H1 (cell line): ENCODE results near the gene CHTF8. TPM values are rescaled to one million over a fixed set of nuclear protein-coding genes. Genes with fewer than 3 reads are reported as not detected.

ENCODE experiments used
- CTCF ChIA-PET: fragments of 300-600 bp; sonication (Branson Sonifier 250); formaldehyde crosslinking; loops from one replicate; lab custom pipeline; 2021; ENCODE audit not compliant: partially characterized antibody; lab: Charles Lee
- POLR2A ChIA-PET: fragments of 300-600 bp; sonication (Branson Sonifier 250); formaldehyde crosslinking; loops from one replicate; lab custom pipeline; 2021; ENCODE audit warnings: inconsistent platforms; ENCODE audit not compliant: partially characterized antibody; lab: Charles Lee
- DNase-seq, 2 experiments: peaks; one replicate each; pipeline versions ENCODE4 v3.0.0 to v3.0.0-alpha.2; 2010 to 2022; ENCODE audit warnings: low spot score in 2 of 2, low read depth in 1 of 2, mixed read lengths in 1 of 2
- FAIRE-seq: peaks from 2 replicates; lab custom pipeline; 2011; peaks lifted over from hg19 to GRCh38; lab: Jason Lieb, UNC
- H2AFZ ChIP-seq: 2 replicates; pipeline ENCODE4 v1.8.1; 2012; ENCODE audit warnings: low read length, inconsistent platforms
- H2AK5ac ChIP-seq: 2 replicates; pipeline ENCODE4 v1.6.1; 2013; ENCODE audit warnings: low read depth, low read length
- H2BK120ac ChIP-seq: replicated peaks from 2 replicates; pipeline ENCODE3; 2013; ENCODE audit warnings: low read depth, low read length, inconsistent platforms
- H2BK12ac ChIP-seq: 2 replicates; pipeline ENCODE4 v1.6.1; 2013; ENCODE audit warnings: low read depth, low read length
- H2BK15ac ChIP-seq: 2 replicates; pipeline ENCODE4 v1.6.1; 2013; ENCODE audit warnings: low read length
- H2BK20ac ChIP-seq: 2 replicates; pipeline ENCODE4 v1.6.1; 2013; ENCODE audit warnings: low read length
- H2BK5ac ChIP-seq: 2 replicates; pipeline ENCODE4 v1.6.1; 2013; ENCODE audit warnings: low read depth, low read length
- H3K14ac ChIP-seq: 2 replicates; pipeline ENCODE4 v1.6.1; 2013; ENCODE audit warnings: inconsistent platforms; ENCODE audit not compliant: insufficient read length
- H3K18ac ChIP-seq: 2 replicates; pipeline ENCODE4 v1.6.1; 2013; ENCODE audit warnings: low read length; ENCODE audit errors: extremely low read depth
- H3K23ac ChIP-seq: 2 replicates; pipeline ENCODE4 v1.6.1; 2013; ENCODE audit warnings: inconsistent platforms; ENCODE audit not compliant: insufficient read length
- H3K23me2 ChIP-seq: 2 replicates; pipeline ENCODE4 v1.6.1; 2013; ENCODE audit warnings: low read depth, low read length
- H3K27ac ChIP-seq: 2 replicates; pipeline ENCODE4 v1.6.1; 2011; ENCODE audit warnings: low read depth, low read length, inconsistent platforms
- H3K27me3 ChIP-seq, 4 experiments: replicated peaks in 1 of 4; 1 replicate in 1 of 4; 2 replicates in 3 of 4; pipeline versions ENCODE4 v1.6.1 to v1.8.1; 2011 to 2013; ENCODE audit warnings: low read length in 3 of 4, mild to moderate bottlenecking in 3 of 4, inconsistent platforms in 2 of 4, mixed read lengths in 2 of 4, moderate library complexity in 1 of 4; ENCODE audit not compliant: control insufficient read depth in 3 of 4, insufficient read depth in 3 of 4; ENCODE audit errors: extremely low read depth in 1 of 4
- H3K36me3 ChIP-seq, 4 experiments: 2 replicates each; pipeline versions ENCODE4 v1.6.1 to v1.8.1; 2011 to 2013; ENCODE audit warnings: mild to moderate bottlenecking in 4 of 4, low read length in 3 of 4, moderate library complexity in 2 of 4, control low read depth in 1 of 4, inconsistent platforms in 1 of 4; ENCODE audit not compliant: insufficient read depth in 4 of 4, control insufficient read depth in 2 of 4
- H3K4ac ChIP-seq: replicated peaks from 2 replicates; pipeline ENCODE3; 2013; ENCODE audit warnings: low read length, low read depth, mixed read lengths, inconsistent platforms; ENCODE audit not compliant: insufficient read length
- H3K4me1 ChIP-seq, 4 experiments: replicated peaks in 1 of 4; 1 replicate in 1 of 4; 2 replicates in 3 of 4; pipeline versions ENCODE4 v1.6.1 to v1.8.1; 2011 to 2013; ENCODE audit warnings: low read length in 3 of 4, inconsistent platforms in 2 of 4, mixed read lengths in 1 of 4; ENCODE audit not compliant: insufficient read depth in 4 of 4, control insufficient read depth in 3 of 4
- H3K4me2 ChIP-seq, 2 experiments: 2 replicates each; pipeline versions ENCODE4 v1.6.1 to v1.8.1; 2011 to 2013; ENCODE audit warnings: low read depth in 2 of 2, low read length in 2 of 2, control low read depth in 1 of 2, inconsistent platforms in 1 of 2, mild to moderate bottlenecking in 1 of 2; ENCODE audit not compliant: insufficient read depth in 1 of 2
- H3K4me3 ChIP-seq, 4 experiments: fragments of 200-600, 300-600 bp in 1 of 4; sonication (generic), shearing (Covaris generic), sonication (Bioruptor Twin) in 1 of 4; 2 replicates each; pipeline versions ENCODE4 v1.5.1 to v1.8.1; 2011 to 2016; ENCODE audit warnings: low read length in 4 of 4, low read depth in 3 of 4, control low read depth in 2 of 4, inconsistent platforms in 2 of 4, mild to moderate bottlenecking in 2 of 4, mixed read lengths in 1 of 4, moderate library complexity in 1 of 4; ENCODE audit not compliant: insufficient read depth in 2 of 4; ENCODE audit errors: extremely low read depth in 1 of 4
- H3K56ac ChIP-seq: replicated peaks from 2 replicates; pipeline ENCODE3; 2013; ENCODE audit warnings: low read depth, mild to moderate bottlenecking, mixed read lengths, low read length, inconsistent platforms; ENCODE audit not compliant: insufficient read length
- H3K79me1 ChIP-seq: 2 replicates; pipeline ENCODE4 v1.6.1; 2013; ENCODE audit warnings: low read depth, low read length, control low read depth
- H3K79me2 ChIP-seq, 2 experiments: 2 replicates each; pipeline versions ENCODE4 v1.6.1 to v1.8.1; 2012 to 2013; ENCODE audit warnings: low read length in 2 of 2, mild to moderate bottlenecking in 2 of 2, inconsistent platforms in 1 of 2; ENCODE audit not compliant: insufficient read depth in 2 of 2, control insufficient read depth in 1 of 2
- H3K9ac ChIP-seq, 4 experiments: replicated peaks in 1 of 4; 1 replicate in 1 of 4; 2 replicates in 3 of 4; pipeline versions ENCODE4 v1.6.1 to v1.8.1; 2011 to 2013; ENCODE audit warnings: low read depth in 3 of 4, low read length in 3 of 4, control low read depth in 2 of 4, mild to moderate bottlenecking in 2 of 4, moderate library complexity in 2 of 4, inconsistent platforms in 1 of 4; ENCODE audit errors: extremely low read depth in 1 of 4
- H3K9me3 ChIP-seq, 2 experiments: 2 replicates each; pipeline versions ENCODE4 v1.6.1 to v1.8.1; 2012 to 2013; ENCODE audit warnings: mild to moderate bottlenecking in 2 of 2, moderate library complexity in 2 of 2, control low read depth in 1 of 2, inconsistent platforms in 1 of 2, low read depth in 1 of 2, low read length in 1 of 2, mixed read lengths in 1 of 2; ENCODE audit not compliant: insufficient read depth in 2 of 2
- H4K20me1 ChIP-seq, 2 experiments: replicated peaks in 1 of 2; 2 replicates each; pipeline versions ENCODE3 to v1.8.1; 2011 to 2013; ENCODE audit warnings: inconsistent platforms in 2 of 2, low read length in 2 of 2, mild to moderate bottlenecking in 1 of 2; ENCODE audit not compliant: insufficient read depth in 2 of 2, control insufficient read depth in 1 of 2
- H4K5ac ChIP-seq: 2 replicates; pipeline ENCODE4 v1.6.1; 2013; ENCODE audit warnings: low read length, low read depth, mixed read lengths, inconsistent platforms; ENCODE audit not compliant: insufficient read length
- H4K8ac ChIP-seq: 2 replicates; pipeline ENCODE4 v1.8.0; 2013; ENCODE audit warnings: mild to moderate bottlenecking, moderate library complexity, low read length, inconsistent platforms; ENCODE audit not compliant: insufficient read depth; ENCODE audit errors: extremely low read depth
- H4K91ac ChIP-seq: replicated peaks from 2 replicates; pipeline ENCODE3; 2013; ENCODE audit warnings: low read length, mixed read lengths, inconsistent platforms; ENCODE audit not compliant: insufficient read length
- ASH2L ChIP-seq: fragments of 200-600, 300-600 bp; sonication (generic); IDR thresholded peaks from one replicate; pipeline ENCODE4 v1.7.1; 2017; ENCODE audit warnings: low read length
- BCL11A ChIP-seq, 2 experiments: IDR thresholded peaks; one replicate each; pipeline ENCODE4 v1.6.1; 2011; ENCODE audit warnings: low read depth in 2 of 2, low read length in 2 of 2, mild to moderate bottlenecking in 2 of 2
- KDM4A ChIP-seq: IDR thresholded peaks from one replicate; pipeline ENCODE4 v1.7.1; 2012; ENCODE audit warnings: low read depth, mild to moderate bottlenecking, moderate library complexity, low read length, inconsistent platforms; ENCODE audit not compliant: severe bottlenecking
- NANOG ChIP-seq: IDR thresholded peaks from 2 replicates; pipeline ENCODE4 v1.6.1; 2011; ENCODE audit warnings: low read length, low read depth, mild to moderate bottlenecking, inconsistent platforms; ENCODE audit not compliant: insufficient read depth, poor library complexity, severe bottlenecking
- POLR2A ChIP-seq, 2 experiments: IDR thresholded peaks; 1 replicate in 1 of 2; 2 replicates in 1 of 2; pipeline ENCODE4 v1.6.1; 2011; ENCODE audit warnings: low read depth in 2 of 2, low read length in 2 of 2, mild to moderate bottlenecking in 2 of 2; ENCODE audit errors: control extremely low read depth in 1 of 2
- POU5F1 ChIP-seq: IDR thresholded peaks from 2 replicates; pipeline ENCODE4 v1.6.1; 2011; ENCODE audit warnings: low read depth, mild to moderate bottlenecking, low read length, moderate library complexity
- RFX5 ChIP-seq: IDR thresholded peaks from 2 replicates; pipeline ENCODE4 v1.6.1; 2011; ENCODE audit warnings: low read depth, low read length, improper control_type of control experiment, borderline replicate concordance
- SIN3A ChIP-seq, 2 experiments: IDR thresholded peaks in 1 of 2; conservative IDR thresholded peaks in 1 of 2; 2 replicates each; pipeline ENCODE4 v1.6.1; 2011 to 2012; ENCODE audit warnings: low read length in 2 of 2, improper control_type of control experiment in 1 of 2, low read depth in 1 of 2, mild to moderate bottlenecking in 1 of 2
- SIRT6 ChIP-seq: IDR thresholded peaks from one replicate; pipeline ENCODE4 v1.7.1; 2012; ENCODE audit warnings: low read length, inconsistent platforms
- TBP ChIP-seq: IDR thresholded peaks from 2 replicates; pipeline ENCODE4 v1.6.1; 2011; ENCODE audit warnings: low read depth, low read length, improper control_type of control experiment
- WGBS, 2 experiments: shearing (Covaris generic) in 1 of 2; methylation state at CpG; one replicate each; pipeline versions ENCODE4 v1.1.6 to v1.1.7; 2013 to 2015; ENCODE audit warnings: low lambda C conversion rate in 2 of 2, mixed read lengths in 2 of 2, inconsistent platforms in 1 of 2, low coverage in 1 of 2, missing lambda C conversion rate in 1 of 2; ENCODE audit not compliant: insufficient replicate concordance in 2 of 2, insufficient coverage in 1 of 2, insufficient read length in 1 of 2; ENCODE audit errors: extremely low coverage in 1 of 2, missing lambda C conversion rate in 1 of 2; 5-methylcytosine and 5-hydroxymethylcytosine counted together
- polyA plus RNA-seq, 7 experiments: library from polyadenylated mRNA; depleted of rRNA in 3 of 7; stranded (reverse) in 5 of 7; unstranded in 2 of 7; fragments of >200 nt in 5 of 7; fragments of 200-250 nt in 2 of 7; gene quantifications; 1 replicate in 5 of 7; 2 replicates in 1 of 7; 4 replicates in 1 of 7; pipeline versions ENCODE4 v1.2.1 to v1.2.3, GENCODE V29; 2011 to 2013; ENCODE audit warnings: missing spikeins in 2 of 7, mixed read lengths in 2 of 7
- total RNA-seq: library from RNA; stranded (reverse); fragmentation: NEBNext Ultra II Directional; extraction: Animal tissue kit (Norgen Biotek cat#: 25700); gene quantifications from 2 replicates; pipeline ENCODE4 v1.2.1, GENCODE V29; 2021
- TF ChIP-seq, protein P1 (sequence below): IDR thresholded peaks from 2 replicates; pipeline ENCODE4 v1.6.1; 2012; ENCODE audit warnings: inconsistent platforms

Gene CHTF8
- total and polyA plus RNA-seq, 2 of the 8 experiments (the other 6 are each of a cell fraction or from before 2014, with no cell fraction given): 114 to 138 TPM

DNA sequence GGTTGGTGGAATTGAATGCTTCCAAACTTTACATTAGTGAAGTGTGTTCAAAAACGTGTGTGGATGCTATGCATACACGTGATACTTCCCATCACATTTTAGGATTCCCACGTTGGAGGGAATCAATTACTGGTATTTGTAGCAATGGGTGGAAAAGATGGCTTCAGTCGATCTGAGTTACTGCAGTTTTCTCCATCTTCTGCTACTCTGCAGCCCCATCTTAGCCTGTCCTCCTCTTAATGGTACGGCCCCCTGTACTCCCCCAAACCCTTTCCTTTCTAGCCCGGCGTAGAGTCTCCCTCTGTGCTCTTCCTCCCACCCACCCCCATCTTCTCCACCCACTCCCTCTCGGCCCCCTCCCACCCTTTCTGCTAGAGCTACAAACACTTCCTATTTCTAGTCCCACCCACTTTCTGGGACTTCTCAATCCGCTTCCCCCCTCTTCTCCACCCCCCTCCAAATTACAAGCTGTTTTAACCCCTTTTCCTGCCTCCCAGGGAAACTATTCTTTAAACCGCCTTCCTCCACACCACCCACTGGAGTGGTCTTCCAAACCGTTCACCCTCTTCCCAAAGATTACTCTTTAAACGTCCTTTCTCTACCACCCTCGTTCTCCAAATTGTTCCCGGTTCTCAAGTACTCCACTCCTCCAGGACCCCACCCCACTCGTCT is 1.1 kb downstream of the CHTF8 start:
- no peak overlapping the region for H2AFZ ChIP-seq
- FAIRE-seq: no peak
- CTCF ChIA-PET: interaction anchor here (0.6 to 2.6 kb wide), 4 partner anchors 15 to 229 kb away, joined by 3 to 9 read pairs (median 4); no protein-coding TSS in a partner anchor
- TF ChIP-seq KDM4A: no peak
- no peak for TF ChIP-seq POU5F1
- TF ChIP-seq BCL11A (IDR thresholded peaks at IDR 0.05; ENCODE audit: low read depth in 2 of 2, low read length in 2 of 2): no peak
- 0 out of 2 replicates have a peak, but pooled peaks have one; percentile 5 for TF ChIP-seq TBP
- no peak for TF ChIP-seq SIRT6
- peak; percentile 28 to 58; a peak in 2 of 3 replicates for TF ChIP-seq POLR2A (IDR thresholded peaks at IDR 0.05; ENCODE audit: control extremely low read depth in 1 of 2, low read depth in 2 of 2, low read length in 2 of 2)
- no peak for TF ChIP-seq NANOG
- TF ChIP-seq, protein P1, sequence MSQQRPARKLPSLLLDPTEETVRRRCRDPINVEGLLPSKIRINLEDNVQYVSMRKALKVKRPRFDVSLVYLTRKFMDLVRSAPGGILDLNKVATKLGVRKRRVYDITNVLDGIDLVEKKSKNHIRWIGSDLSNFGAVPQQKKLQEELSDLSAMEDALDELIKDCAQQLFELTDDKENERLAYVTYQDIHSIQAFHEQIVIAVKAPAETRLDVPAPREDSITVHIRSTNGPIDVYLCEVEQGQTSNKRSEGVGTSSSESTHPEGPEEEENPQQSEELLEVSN: no peak
- TF ChIP-seq ASH2L: peak; percentile 60
- peak in 1 of 2 experiments; percentile 48; a peak in 1 of 4 replicates for TF ChIP-seq SIN3A (conservative IDR thresholded peaks at IDR 0.05 in 1 of 2, IDR thresholded peaks at IDR 0.05 in 1 of 2; ENCODE audit: low read depth in 1 of 2, low read length in 2 of 2)
- TF ChIP-seq RFX5: no peak

More for the DNA sequence above, 1.1 kb downstream of the CHTF8 start:
- Histone ChIP-seq H3K14ac (no peak overlapping the region), H3K4me3 (peak overlapping the region; percentile 90 to 97 (median 94)), H4K8ac (no peak overlapping the region), H2BK15ac (no peak overlapping the region), H3K4ac (no peak overlapping the region), H3K9me3 (no peaks in the 10 kb centered on the region), H3K79me1 (peaks cover 1% of the 10 kb centered on the region), H2BK20ac (no peak overlapping the region; the same call in 1 of the 2 replicates), H3K18ac (peak overlapping the region; percentile 99), H3K9ac (peak overlapping the region; percentile 83 to 95 (median 94)), H4K20me1 (peaks cover 4 to 6% of the 10 kb centered on the region in 2 experiments), H2BK12ac (peak overlapping the region; percentile 85; the same call in 1 of the 2 replicates), H3K23ac (no peak overlapping the region), H2BK5ac (peak overlapping the region; percentile 95), H3K36me3 (peaks cover 0 to 12% (median 2%) of the 10 kb centered on the region in 4 experiments; a peak in 3 of 8 replicates), H3K4me1 (peaks cover 2 to 12% (median 7%) of the 10 kb centered on the region in 4 experiments; a peak in 5 of 7 replicates), H3K23me2 (peaks cover 2% of the 10 kb centered on the region), H4K5ac (peak overlapping the region; percentile 34), H3K27me3 (no peaks in the 10 kb centered on the region), H2BK120ac (peak overlapping the region; percentile 19), H4K91ac (peak overlapping the region; percentile 97), H3K4me2 (peak overlapping the region; percentile 76 to 81), H2AK5ac (no peak overlapping the region), H3K56ac (peak overlapping the region; percentile 56), H3K79me2 (peaks cover 27 to 83% of the 10 kb centered on the region in 2 experiments), H3K27ac (peak overlapping the region; percentile 94)
- POLR2A ChIA-PET: interaction anchor here (0.5 to 3.7 kb wide), 18 partner anchors 9 to 289 kb away, joined by 3 to 20 read pairs (median 4); partner anchors contain the start of genes HAS3 and PDF
- DNase-seq: no peak
- WGBS, 2 experiments: 3% methylated on average over 11 of the region's 15 CpGs; no CpG with 5 or more reads in 1 of the 2 experiments
